OCI-LY7 (cell line): ENCODE data around the gene NEURL4. TPM values are rescaled to one million over a fixed set of nuclear protein-coding genes. Genes with fewer than 3 reads are reported as not detected.

Experiments
- BruUV-seq: library from RNA; stranded (reverse); fragments of 400-500 nt; replicated peaks from 2 replicates; lab custom pipeline; 2021; lab: Mats Ljungman, UMichigan
- CTCF ChIA-PET: fragments of 300-600 bp; sonication (Branson Sonifier 250); formaldehyde crosslinking; loops from one replicate; lab custom pipeline; 2022; ENCODE audit warnings: antibody characterized with exemption; ENCODE audit not compliant: unreplicated experiment; lab: Charles Lee
- POLR2A ChIA-PET: fragments of 300-600 bp; sonication (Branson Sonifier 250); formaldehyde crosslinking; loops from one replicate; lab custom pipeline; 2022; ENCODE audit warnings: antibody characterized with exemption; lab: Charles Lee
- DNase-seq: peaks from one replicate; pipeline ENCODE4 v3.0.0-alpha.2; 2015; ENCODE audit warnings: low spot score
- H2AFZ ChIP-seq: fragments of 200-600 bp; sonication (generic), shearing (Covaris generic); 2 replicates; pipeline ENCODE4 v1.6.1; 2014; ENCODE audit warnings: mild to moderate bottlenecking, antibody characterized with exemption, low read length, moderate library complexity
- H3K27ac ChIP-seq: fragments of 200-600 bp; sonication (generic); 2 replicates; pipeline ENCODE4 v1.5.1; 2014; ENCODE audit warnings: mixed run types, low read depth, mild to moderate bottlenecking, moderate library complexity, low read length, inconsistent platforms; ENCODE audit not compliant: poor library complexity, severe bottlenecking
- H3K36me3 ChIP-seq: fragments of 200-600 bp; sonication (generic); 2 replicates; pipeline ENCODE4 v1.6.1; 2014; ENCODE audit warnings: mild to moderate bottlenecking, antibody characterized with exemption, low read length, moderate library complexity, mixed read lengths; ENCODE audit not compliant: insufficient read depth
- H3K4me1 ChIP-seq: fragments of 200-600 bp; sonication (generic); 2 replicates; pipeline ENCODE4 v1.5.1; 2014; ENCODE audit warnings: mild to moderate bottlenecking, low read length; ENCODE audit not compliant: insufficient read depth, poor library complexity, severe bottlenecking
- H3K4me2 ChIP-seq: fragments of 200-600 bp; sonication (generic); 2 replicates; pipeline ENCODE4 v1.6.1; 2014; ENCODE audit warnings: mild to moderate bottlenecking, low read length
- H3K4me3 ChIP-seq: fragments of 200-600 bp; sonication (generic); 2 replicates; pipeline ENCODE4 v1.5.1; 2014; ENCODE audit warnings: mild to moderate bottlenecking, low read depth, low read length; ENCODE audit not compliant: poor library complexity, severe bottlenecking
- H3K79me2 ChIP-seq: fragments of 200-600 bp; sonication (generic); 2 replicates; pipeline ENCODE4 v1.6.1; 2016; ENCODE audit warnings: low read depth, mild to moderate bottlenecking, low read length, moderate library complexity, mixed read lengths; ENCODE audit not compliant: insufficient read depth
- H3K9me2 ChIP-seq: fragments of 200-600 bp; sonication (generic); 2 replicates; pipeline ENCODE4 v1.6.1; 2016; ENCODE audit warnings: mild to moderate bottlenecking, low read length, mixed read lengths; ENCODE audit not compliant: insufficient read depth
- H3K9me3 ChIP-seq: fragments of 200-600 bp; sonication (generic); 2 replicates; pipeline ENCODE4 v1.6.1; 2014; ENCODE audit warnings: mild to moderate bottlenecking, mixed run types, low read length, mixed read lengths
- H4K20me1 ChIP-seq: fragments of 200-600 bp; sonication (generic); 2 replicates; pipeline ENCODE4 v1.6.1; 2014; ENCODE audit warnings: mild to moderate bottlenecking, antibody characterized with exemption, low read length, moderate library complexity, mixed read lengths; ENCODE audit not compliant: insufficient read depth
- CTCF ChIP-seq: fragments of 200-600 bp; sonication (generic); conservative IDR thresholded peaks from 2 replicates; pipeline ENCODE4 v1.5.1; 2014; ENCODE audit warnings: mild to moderate bottlenecking, antibody characterized with exemption, low read length, moderate library complexity, mixed read lengths
- EZH2phosphoT487 ChIP-seq: fragments of 200-600 bp; sonication (generic); IDR thresholded peaks from 2 replicates; pipeline ENCODE4 v1.6.1; 2018; ENCODE audit warnings: low read depth, borderline replicate concordance, mild to moderate bottlenecking, mixed run types, antibody characterized with exemption, low read length, moderate library complexity, mixed read lengths
- intact Hi-C: fragments of 100-400 bp; cut with micrococcal nuclease; formaldehyde crosslinking; loops from one replicate; pipeline ENCODE4 v1.10.0; 2022; ENCODE audit not compliant: unreplicated experiment
- total RNA-seq, 2 experiments: library from RNA; depleted of rRNA in 1 of 2; stranded (reverse); fragments of >200 nt in 1 of 2; shearing (Covaris generic) in 1 of 2; gene quantifications; 2 replicates each; pipeline ENCODE4 v1.2.3, GENCODE V29; 2014 to 2022

Gene NEURL4
- total RNA-seq, 2 experiments from 2014 or later: 34.7 to 66.8 TPM

GRCh38 chr17:7290166-7290565 lies 39.0 kb downstream of the NEURL4 start:
- H3K9me2 ChIP-seq: no peaks in the 10 kb centered on the region
- H3K4me1 ChIP-seq: peaks cover 28% of the 10 kb centered on the region
- TF ChIP-seq EZH2phosphoT487 (no peak), CTCF (no peak)
- no peaks in the 10 kb centered on the region for H3K36me3 ChIP-seq
- CTCF ChIA-PET: no interaction called here
- no peak for DNase-seq
- intact Hi-C loops: no loop called here
- H3K4me3 ChIP-seq: no peak overlapping the region
- POLR2A ChIA-PET: no interaction called here
- no peak overlapping the region for H3K4me2 ChIP-seq
- H3K79me2 ChIP-seq: no peaks in the 10 kb centered on the region
- no peaks in the 10 kb centered on the region for H4K20me1 ChIP-seq
- no peak overlapping the region for H3K27ac ChIP-seq
- H3K9me3 ChIP-seq: no peaks in the 10 kb centered on the region
- no TSS peak for BruUV-seq
- no peak overlapping the region for H2AFZ ChIP-seq

GRCh38 chr17:7289256-7290032 lies 39.7 kb downstream of the NEURL4 start:
- Histone ChIP-seq H2AFZ (no peak overlapping the region), H3K4me2 (no peak overlapping the region), H3K36me3 (no peaks in the 10 kb centered on the region), H3K4me3 (no peak overlapping the region), H4K20me1 (no peaks in the 10 kb centered on the region), H3K27ac (no peak overlapping the region), H3K9me3 (no peaks in the 10 kb centered on the region), H3K9me2 (no peaks in the 10 kb centered on the region), H3K4me1 (peaks cover 25% of the 10 kb centered on the region), H3K79me2 (no peaks in the 10 kb centered on the region)
- intact Hi-C loops: no loop called here
- ChIA-PET POLR2A (no interaction called here), CTCF (no interaction called here)
- no TSS peak for BruUV-seq
- DNase-seq: no peak
- TF ChIP-seq EZH2phosphoT487: no peak
- no peak for TF ChIP-seq CTCF

- Histone ChIP-seq H3K4me2 (no peak overlapping the region), H3K9me2 (no peaks in the 10 kb centered on the region), H3K36me3 (no peaks in the 10 kb centered on the region), H4K20me1 (no peaks in the 10 kb centered on the region), H3K27ac (no peak overlapping the region), H2AFZ (no peak overlapping the region), H3K79me2 (no peaks in the 10 kb centered on the region), H3K4me1 (peaks cover 33% of the 10 kb centered on the region), H3K4me3 (no peak overlapping the region), H3K9me3 (no peaks in the 10 kb centered on the region)
- intact Hi-C loops: no loop called here
- no peak for DNase-seq
- no TSS peak for BruUV-seq
- TF ChIP-seq EZH2phosphoT487: no peak
- TF ChIP-seq CTCF: no peak
- ChIA-PET CTCF (interaction anchor here (0.6 kb wide), 1 partner anchor 11 kb away, joined by 3 read pairs; no protein-coding TSS in a partner anchor), POLR2A (interaction anchor here (1.0 kb wide), 1 partner anchor 51 kb away, joined by 4 read pairs; the partner anchor contains the start of gene ACAP1)
Measured at GRCh38 chr17:7285679-7286078, 43.5 kb downstream of the NEURL4 start.
